Dermis microvascular lymphatic vessel endothelial cell (primary cell): ENCODE data around the gene ANKS3. TPM values are rescaled to one million over a fixed set of nuclear protein-coding genes. Genes with fewer than 3 reads are reported as not detected.

Experiments
- DNase-seq, 2 donors: peaks; one replicate each; pipeline versions ENCODE4 v3.0.0 to v3.0.0-alpha.2; 2010; ENCODE audit warnings: low read depth in 2 of 2
- total RNA-seq: library from RNA; depleted of rRNA; stranded (reverse); fragments of >200 nt; gene quantifications from 2 replicates; pipeline ENCODE4 v1.2.1, GENCODE V29; 2014

The ANKS3 gene
- total RNA-seq: 9.0 and 15.0 TPM in 2 replicates

- peak; percentile 91 to 98 for DNase-seq
Measured at GRCh38 chr16:4734063-4734729, at the start of gene ANKS3, which contains the start of gene DNAAF8. TSS of gene ANKS3 (minus strand) at chr16:4734271. CDS start at chr16:4730149, 4,122 bp downstream. TSS of gene DNAAF8 (plus strand) at chr16:4734537. CDS start at chr16:4736515, 1,978 bp downstream.

GRCh38 chr16:4783251-4783950 lies 49.3 kb upstream of the ANKS3 start:
- no peak for DNase-seq

- no peak for DNase-seq
Measured at GRCh38 chr16:4780235-4780634, 46.2 kb upstream of the ANKS3 start.

- no peak for DNase-seq
Measured at GRCh38 chr16:4778050-4778392, 44.0 kb upstream of the ANKS3 start.

- no peak for DNase-seq
Measured at GRCh38 chr16:4777339-4778049, 43.4 kb upstream of the ANKS3 start.

- DNase-seq: no peak
Measured at GRCh38 chr16:4776141-4776705, 42.2 kb upstream of the ANKS3 start.

- no peak for DNase-seq
Measured at GRCh38 chr16:4775005-4775404, 40.9 kb upstream of the ANKS3 start.

GRCh38 chr16:4772351-4772750 lies 38.3 kb upstream of the ANKS3 start:
- DNase-seq: no peak

- DNase-seq: no peak
Measured at GRCh38 chr16:4771646-4772045, 37.6 kb upstream of the ANKS3 start.

GRCh38 chr16:4769306-4769638 lies 35.2 kb upstream of the ANKS3 start:
- DNase-seq: no peak

- DNase-seq: peak; percentile 82 to 90
Measured at GRCh38 chr16:4768549-4769305, 34.7 kb upstream of the ANKS3 start.

GRCh38 chr16:4767872-4768548 lies 33.9 kb upstream of the ANKS3 start:
- peak in 1 of 2 donors; percentile 24 for DNase-seq

- peak; percentile 92 to 97 for DNase-seq
Measured at GRCh38 chr16:4766875-4767628, 33.0 kb upstream of the ANKS3 start, which contains the start of gene ZNF500. TSS of gene ZNF500 (minus strand) at chr16:4767162. CDS start at chr16:4765978, 1,184 bp downstream.

GRCh38 chr16:4765511-4766474 lies 31.7 kb upstream of the ANKS3 start:
- DNase-seq: peak; percentile 10 to 19

GRCh38 chr16:4763791-4764190 lies 29.7 kb upstream of the ANKS3 start:
- DNase-seq: no peak

GRCh38 chr16:4762205-4762604 lies 28.1 kb upstream of the ANKS3 start:
- DNase-seq: no peak

- no peak for DNase-seq
Measured at GRCh38 chr16:4760221-4760910, 26.3 kb upstream of the ANKS3 start.

GRCh38 chr16:4755687-4756086 lies 21.6 kb upstream of the ANKS3 start:
- no peak for DNase-seq
